BJ (cell line): ENCODE results near the gene ELMOD2. TPM values are rescaled to one million over a fixed set of nuclear protein-coding genes. Genes with fewer than 3 reads are reported as not detected.
"Not testable (repeated sequence)": the region's sequence is repeated elsewhere in the genome, so short reads cannot be mapped to it uniquely, and the experiment has no call there.

Source experiments
- CTCF ChIA-PET: fragments of 350-600 bp; formaldehyde crosslinking; extraction: SDS; loops from one replicate; lab custom pipeline; 2021; ENCODE audit warnings: antibody characterized with exemption, inconsistent platforms; lab: Yijun Ruan, JAX
- POLR2A ChIA-PET: fragments of 300-600 bp; sonication (Branson Sonifier 250); formaldehyde crosslinking; extraction: SDS; loops from one replicate; lab custom pipeline; 2021; ENCODE audit warnings: antibody characterized with exemption; lab: Charles Lee
- DNase-seq: peaks from one replicate; pipeline ENCODE4 v3.0.0-alpha.2; 2011; ENCODE audit warnings: low read depth
- H3K27me3 ChIP-seq: 2 replicates; pipeline ENCODE4 v1.6.0; 2011; ENCODE audit warnings: low read length; ENCODE audit not compliant: control insufficient read depth, insufficient read depth
- H3K36me3 ChIP-seq: 2 replicates; pipeline ENCODE4 v1.5.1; 2011; ENCODE audit warnings: low read length; ENCODE audit not compliant: control insufficient read depth, insufficient read depth
- H3K4me3 ChIP-seq: 2 replicates; pipeline ENCODE4 v1.5.1; 2011; ENCODE audit warnings: low read depth, mild to moderate bottlenecking, control low read depth, low read length
- polyA plus RNA-seq: library from polyadenylated mRNA; depleted of rRNA; stranded (reverse); fragments of >200 nt; gene quantifications from 2 replicates; pipeline ENCODE4 v1.2.3, GENCODE V29; 2011
- TF ChIP-seq, protein P1 (sequence below): IDR thresholded peaks from 2 replicates; pipeline ENCODE4 v1.5.1; 2011; ENCODE audit warnings: low read depth, mild to moderate bottlenecking, control low read depth, inconsistent platforms, low read length, moderate library complexity; ENCODE audit not compliant: insufficient read depth

Gene ELMOD2
- polyA plus RNA-seq, 1 experiment = 6.5 TPM

DNA sequence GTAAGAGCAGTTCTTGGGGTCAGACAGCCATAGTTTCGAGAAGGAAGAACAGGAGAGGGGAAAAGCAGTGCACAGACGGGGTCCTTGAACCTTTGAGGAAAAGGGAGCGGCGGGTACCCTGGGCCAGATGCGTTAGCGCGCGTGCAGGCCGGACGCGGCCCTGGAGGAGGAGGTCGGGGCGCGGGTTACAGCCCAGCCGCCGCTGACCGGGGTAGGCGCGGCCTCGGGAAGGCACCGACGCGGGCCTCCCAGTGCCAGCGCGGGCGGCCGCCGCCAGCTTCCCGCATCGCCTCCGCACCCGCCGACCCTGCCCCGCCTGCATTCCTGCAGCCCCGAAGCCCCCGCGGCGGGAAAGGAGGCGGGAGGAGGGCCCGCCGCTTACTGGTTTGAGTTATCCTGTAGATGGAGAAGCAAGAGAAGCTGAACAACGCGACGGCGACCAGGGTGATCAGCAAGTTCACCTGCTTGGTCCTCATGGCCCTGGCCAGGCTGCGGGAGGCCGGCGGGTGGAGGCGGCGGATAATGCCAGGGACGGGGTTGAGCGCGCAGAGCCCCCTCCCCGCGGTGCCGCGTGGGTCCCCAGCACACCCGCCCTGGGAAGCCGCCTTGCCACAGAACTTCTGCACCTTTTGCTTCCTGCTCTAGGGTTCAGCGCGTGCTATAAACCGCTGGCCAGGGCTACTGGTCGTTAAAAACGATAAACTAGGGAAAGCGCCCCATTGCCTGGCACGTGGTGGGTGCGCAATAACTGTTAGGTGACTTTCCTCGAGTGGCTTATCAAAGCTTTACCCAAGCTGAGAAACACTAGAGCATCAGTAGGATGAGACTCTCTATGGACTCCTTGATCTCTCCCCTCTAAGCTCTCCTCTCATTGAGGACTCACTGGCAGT, 26.0 kb upstream of the ELMOD2 start, which contains the start of gene MGAT4D:
Gene MGAT4D, minus strand, starts transcription at position 547 of the 890 bp plus-strand sequence. Its CDS starts 71 bp downstream, at position 476.
- Histone ChIP-seq H3K36me3 (no peaks in the 10 kb centered on the region), H3K4me3 (no peak within 1 kb of the TSS), H3K27me3 (peaks cover 20% of the 10 kb centered on the region)
- ChIA-PET CTCF (interaction anchor here (1.1 to 1.3 kb wide), 2 partner anchors 19 to 60 kb away, joined by 3 to 5 read pairs; no protein-coding TSS in a partner anchor), POLR2A (no interaction called here)
- no peak for DNase-seq
- TF ChIP-seq, protein P1, sequence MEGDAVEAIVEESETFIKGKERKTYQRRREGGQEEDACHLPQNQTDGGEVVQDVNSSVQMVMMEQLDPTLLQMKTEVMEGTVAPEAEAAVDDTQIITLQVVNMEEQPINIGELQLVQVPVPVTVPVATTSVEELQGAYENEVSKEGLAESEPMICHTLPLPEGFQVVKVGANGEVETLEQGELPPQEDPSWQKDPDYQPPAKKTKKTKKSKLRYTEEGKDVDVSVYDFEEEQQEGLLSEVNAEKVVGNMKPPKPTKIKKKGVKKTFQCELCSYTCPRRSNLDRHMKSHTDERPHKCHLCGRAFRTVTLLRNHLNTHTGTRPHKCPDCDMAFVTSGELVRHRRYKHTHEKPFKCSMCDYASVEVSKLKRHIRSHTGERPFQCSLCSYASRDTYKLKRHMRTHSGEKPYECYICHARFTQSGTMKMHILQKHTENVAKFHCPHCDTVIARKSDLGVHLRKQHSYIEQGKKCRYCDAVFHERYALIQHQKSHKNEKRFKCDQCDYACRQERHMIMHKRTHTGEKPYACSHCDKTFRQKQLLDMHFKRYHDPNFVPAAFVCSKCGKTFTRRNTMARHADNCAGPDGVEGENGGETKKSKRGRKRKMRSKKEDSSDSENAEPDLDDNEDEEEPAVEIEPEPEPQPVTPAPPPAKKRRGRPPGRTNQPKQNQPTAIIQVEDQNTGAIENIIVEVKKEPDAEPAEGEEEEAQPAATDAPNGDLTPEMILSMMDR = no peak

DNA sequence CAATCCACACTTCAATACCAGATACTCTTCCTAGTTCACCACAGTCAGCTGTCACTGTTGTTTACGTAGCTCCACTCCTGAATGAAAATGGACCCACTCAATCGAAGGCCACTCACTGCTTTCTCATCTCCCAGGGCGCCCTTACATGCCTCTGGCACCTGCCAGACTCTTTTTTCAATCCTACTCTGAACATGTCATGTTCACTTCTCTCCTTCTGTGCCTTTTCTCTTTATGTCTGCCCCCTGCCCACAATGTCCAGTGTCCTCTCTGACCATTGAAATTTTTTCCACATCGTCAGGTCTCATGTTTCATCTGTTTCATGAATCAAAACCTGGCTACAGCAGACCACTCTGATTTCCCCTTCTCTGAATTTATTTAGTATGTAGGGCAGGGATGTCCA, 24.6 kb upstream of the ELMOD2 start:
- no peaks in the 10 kb centered on the region for H3K36me3 ChIP-seq
- ChIA-PET POLR2A (no interaction called here), CTCF (interaction anchor here (1.3 kb wide), 1 partner anchor 18 kb away, joined by 3 read pairs; no protein-coding TSS in a partner anchor)
- TF ChIP-seq, protein P1 = no peak
- no peak overlapping the region for H3K4me3 ChIP-seq
- DNase-seq = no peak
- peaks cover 19% of the 10 kb centered on the region for H3K27me3 ChIP-seq

DNA sequence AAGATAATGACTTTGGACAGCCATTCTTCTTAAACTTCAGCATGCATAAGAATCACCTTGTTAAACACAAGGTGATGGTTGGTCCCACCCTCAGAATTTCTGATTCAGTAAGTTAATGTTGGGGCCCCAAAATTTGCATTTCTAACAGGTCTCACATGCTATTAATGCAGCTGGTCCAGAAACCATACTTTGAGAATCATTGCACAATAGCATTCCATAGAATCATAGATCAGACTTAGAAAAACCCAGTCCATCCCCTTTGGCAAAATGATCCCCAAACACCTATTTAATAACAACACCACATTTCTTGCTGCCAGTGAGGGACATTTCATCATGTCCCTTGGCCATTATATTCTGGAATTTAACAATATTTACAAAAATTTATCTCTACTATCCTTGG, 19.7 kb upstream of the ELMOD2 start:
- POLR2A ChIA-PET = no interaction called here
- CTCF ChIA-PET = no interaction called here
- peaks cover 6% of the 10 kb centered on the region for H3K27me3 ChIP-seq
- DNase-seq = no peak
- H3K36me3 ChIP-seq = no peaks in the 10 kb centered on the region
- TF ChIP-seq, protein P1 = no peak
- no peak overlapping the region for H3K4me3 ChIP-seq

DNA sequence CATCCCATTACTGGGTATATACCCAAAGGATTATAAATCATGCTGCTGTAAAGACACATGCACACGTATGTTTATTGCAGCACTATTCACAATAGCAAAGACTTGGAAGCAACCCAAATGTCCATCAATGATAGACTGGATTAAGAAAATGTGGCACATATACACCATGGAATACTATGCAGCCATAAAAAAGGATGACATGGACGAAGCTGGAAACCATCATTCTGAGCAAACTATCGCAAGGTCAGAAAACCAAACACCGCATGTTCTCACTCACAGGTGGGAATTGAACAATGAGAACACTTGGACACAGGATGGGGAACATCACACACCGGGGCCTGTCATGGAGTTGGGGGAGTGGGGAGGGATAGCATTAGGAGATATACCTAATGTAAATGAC, 10.2 kb upstream of the ELMOD2 start:
- DNase-seq, CTCF ChIA-PET, H3K36me3 ChIP-seq, H3K4me3 ChIP-seq, POLR2A ChIA-PET, H3K27me3 ChIP-seq: not testable (repeated sequence)

DNA sequence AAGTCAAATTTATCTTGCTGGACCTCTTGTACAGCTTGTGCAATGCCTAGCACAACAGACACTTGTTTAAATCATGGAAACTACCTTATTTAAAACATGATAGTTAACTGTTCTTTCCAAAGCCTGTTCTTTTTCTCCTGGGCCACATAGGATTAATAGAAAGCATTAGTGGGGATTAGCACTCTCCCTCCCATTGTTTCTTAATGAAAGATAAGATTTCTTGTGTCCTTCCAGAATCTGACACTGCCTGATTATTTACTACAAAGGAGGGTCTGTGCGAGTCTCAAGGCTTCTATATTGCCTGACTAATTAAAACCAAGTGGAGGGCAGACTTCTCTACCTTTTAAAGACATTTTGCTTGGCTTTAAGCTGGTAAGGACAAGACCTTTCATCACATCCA, 8.5 kb upstream of the ELMOD2 start:
- no peaks in the 10 kb centered on the region for H3K36me3 ChIP-seq
- TF ChIP-seq, protein P1 = no peak
- no peak overlapping the region for H3K4me3 ChIP-seq
- DNase-seq = no peak
- ChIA-PET CTCF (interaction anchor here (1.5 kb wide), 1 partner anchor 9 kb away, joined by 4 read pairs; the partner anchor contains the start of gene ELMOD2), POLR2A (no interaction called here)
- H3K27me3 ChIP-seq = no peaks in the 10 kb centered on the region
